Measurements from ENCODE around the gene KLHL29.

DNA sequence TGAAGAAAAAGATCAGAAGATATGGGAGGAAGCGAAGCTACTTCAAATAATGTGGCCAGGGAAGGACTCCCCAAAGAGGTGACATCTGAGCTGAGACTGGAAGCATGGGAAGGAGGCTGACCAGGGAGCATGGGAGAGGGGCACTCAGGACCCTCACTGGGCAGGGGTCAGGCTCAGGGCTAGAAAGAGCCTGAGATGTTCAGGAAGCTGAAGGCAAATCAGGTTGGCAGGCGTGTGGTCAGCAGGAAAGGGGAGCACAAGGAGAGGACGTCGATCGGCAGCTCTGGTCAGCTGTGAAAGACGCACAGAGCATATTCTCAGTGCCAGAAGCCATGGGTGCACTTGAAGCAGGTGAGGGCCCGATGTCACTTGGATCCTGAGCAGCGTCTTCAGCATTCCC, 38.2 kb upstream of the KLHL29 start:
- TF ChIP-seq CTCF (IDR thresholded peaks at IDR 0.05) (no peak), POLR2A (IDR thresholded peaks at IDR 0.05) (no peak)

Data from thyroid gland (tissue), 4 donors.